H1 (cell line): ENCODE results near the gene CTNNA3. TPM values are rescaled to one million over a fixed set of nuclear protein-coding genes. Genes with fewer than 3 reads are reported as not detected.

Source experiments
- CTCF ChIA-PET: fragments of 300-600 bp; sonication (Branson Sonifier 250); formaldehyde crosslinking; loops from one replicate; lab custom pipeline; 2021; ENCODE audit not compliant: partially characterized antibody; lab: Charles Lee
- POLR2A ChIA-PET: fragments of 300-600 bp; sonication (Branson Sonifier 250); formaldehyde crosslinking; loops from one replicate; lab custom pipeline; 2021; ENCODE audit warnings: inconsistent platforms; ENCODE audit not compliant: partially characterized antibody; lab: Charles Lee
- DNase-seq, 2 experiments: peaks; one replicate each; pipeline versions ENCODE4 v3.0.0 to v3.0.0-alpha.2; 2010 to 2022; ENCODE audit warnings: low spot score in 2 of 2, low read depth in 1 of 2, mixed read lengths in 1 of 2
- FAIRE-seq: peaks from 2 replicates; lab custom pipeline; 2011; peaks lifted over from hg19 to GRCh38; lab: Jason Lieb, UNC
- H2AFZ ChIP-seq: 2 replicates; pipeline ENCODE4 v1.8.1; 2012; ENCODE audit warnings: low read length, inconsistent platforms
- H2AK5ac ChIP-seq: 2 replicates; pipeline ENCODE4 v1.6.1; 2013; ENCODE audit warnings: low read depth, low read length
- H2BK120ac ChIP-seq: replicated peaks from 2 replicates; pipeline ENCODE3; 2013; ENCODE audit warnings: low read depth, low read length, inconsistent platforms
- H2BK12ac ChIP-seq: 2 replicates; pipeline ENCODE4 v1.6.1; 2013; ENCODE audit warnings: low read depth, low read length
- H2BK15ac ChIP-seq: 2 replicates; pipeline ENCODE4 v1.6.1; 2013; ENCODE audit warnings: low read length
- H2BK20ac ChIP-seq: 2 replicates; pipeline ENCODE4 v1.6.1; 2013; ENCODE audit warnings: low read length
- H2BK5ac ChIP-seq: 2 replicates; pipeline ENCODE4 v1.6.1; 2013; ENCODE audit warnings: low read depth, low read length
- H3K14ac ChIP-seq: 2 replicates; pipeline ENCODE4 v1.6.1; 2013; ENCODE audit warnings: inconsistent platforms; ENCODE audit not compliant: insufficient read length
- H3K18ac ChIP-seq: 2 replicates; pipeline ENCODE4 v1.6.1; 2013; ENCODE audit warnings: low read length; ENCODE audit errors: extremely low read depth
- H3K23ac ChIP-seq: 2 replicates; pipeline ENCODE4 v1.6.1; 2013; ENCODE audit warnings: inconsistent platforms; ENCODE audit not compliant: insufficient read length
- H3K23me2 ChIP-seq: 2 replicates; pipeline ENCODE4 v1.6.1; 2013; ENCODE audit warnings: low read depth, low read length
- H3K27ac ChIP-seq: 2 replicates; pipeline ENCODE4 v1.6.1; 2011; ENCODE audit warnings: low read depth, low read length, inconsistent platforms
- H3K27me3 ChIP-seq, 4 experiments: replicated peaks in 1 of 4; 1 replicate in 1 of 4; 2 replicates in 3 of 4; pipeline versions ENCODE4 v1.6.1 to v1.8.1; 2011 to 2013; ENCODE audit warnings: low read length in 3 of 4, mild to moderate bottlenecking in 3 of 4, inconsistent platforms in 2 of 4, mixed read lengths in 2 of 4, moderate library complexity in 1 of 4; ENCODE audit not compliant: control insufficient read depth in 3 of 4, insufficient read depth in 3 of 4; ENCODE audit errors: extremely low read depth in 1 of 4
- H3K36me3 ChIP-seq, 4 experiments: 2 replicates each; pipeline versions ENCODE4 v1.6.1 to v1.8.1; 2011 to 2013; ENCODE audit warnings: mild to moderate bottlenecking in 4 of 4, low read length in 3 of 4, moderate library complexity in 2 of 4, control low read depth in 1 of 4, inconsistent platforms in 1 of 4; ENCODE audit not compliant: insufficient read depth in 4 of 4, control insufficient read depth in 2 of 4
- H3K4ac ChIP-seq: replicated peaks from 2 replicates; pipeline ENCODE3; 2013; ENCODE audit warnings: low read length, low read depth, mixed read lengths, inconsistent platforms; ENCODE audit not compliant: insufficient read length
- H3K4me1 ChIP-seq, 4 experiments: replicated peaks in 1 of 4; 1 replicate in 1 of 4; 2 replicates in 3 of 4; pipeline versions ENCODE4 v1.6.1 to v1.8.1; 2011 to 2013; ENCODE audit warnings: low read length in 3 of 4, inconsistent platforms in 2 of 4, mixed read lengths in 1 of 4; ENCODE audit not compliant: insufficient read depth in 4 of 4, control insufficient read depth in 3 of 4
- H3K4me2 ChIP-seq, 2 experiments: 2 replicates each; pipeline versions ENCODE4 v1.6.1 to v1.8.1; 2011 to 2013; ENCODE audit warnings: low read depth in 2 of 2, low read length in 2 of 2, control low read depth in 1 of 2, inconsistent platforms in 1 of 2, mild to moderate bottlenecking in 1 of 2; ENCODE audit not compliant: insufficient read depth in 1 of 2
- H3K4me3 ChIP-seq, 4 experiments: fragments of 200-600, 300-600 bp in 1 of 4; sonication (generic), shearing (Covaris generic), sonication (Bioruptor Twin) in 1 of 4; 2 replicates each; pipeline versions ENCODE4 v1.5.1 to v1.8.1; 2011 to 2016; ENCODE audit warnings: low read length in 4 of 4, low read depth in 3 of 4, control low read depth in 2 of 4, inconsistent platforms in 2 of 4, mild to moderate bottlenecking in 2 of 4, mixed read lengths in 1 of 4, moderate library complexity in 1 of 4; ENCODE audit not compliant: insufficient read depth in 2 of 4; ENCODE audit errors: extremely low read depth in 1 of 4
- H3K56ac ChIP-seq: replicated peaks from 2 replicates; pipeline ENCODE3; 2013; ENCODE audit warnings: low read depth, mild to moderate bottlenecking, mixed read lengths, low read length, inconsistent platforms; ENCODE audit not compliant: insufficient read length
- H3K79me1 ChIP-seq: 2 replicates; pipeline ENCODE4 v1.6.1; 2013; ENCODE audit warnings: low read depth, low read length, control low read depth
- H3K79me2 ChIP-seq, 2 experiments: 2 replicates each; pipeline versions ENCODE4 v1.6.1 to v1.8.1; 2012 to 2013; ENCODE audit warnings: low read length in 2 of 2, mild to moderate bottlenecking in 2 of 2, inconsistent platforms in 1 of 2; ENCODE audit not compliant: insufficient read depth in 2 of 2, control insufficient read depth in 1 of 2
- H3K9ac ChIP-seq, 4 experiments: replicated peaks in 1 of 4; 1 replicate in 1 of 4; 2 replicates in 3 of 4; pipeline versions ENCODE4 v1.6.1 to v1.8.1; 2011 to 2013; ENCODE audit warnings: low read depth in 3 of 4, low read length in 3 of 4, control low read depth in 2 of 4, mild to moderate bottlenecking in 2 of 4, moderate library complexity in 2 of 4, inconsistent platforms in 1 of 4; ENCODE audit errors: extremely low read depth in 1 of 4
- H3K9me3 ChIP-seq, 2 experiments: 2 replicates each; pipeline versions ENCODE4 v1.6.1 to v1.8.1; 2012 to 2013; ENCODE audit warnings: mild to moderate bottlenecking in 2 of 2, moderate library complexity in 2 of 2, control low read depth in 1 of 2, inconsistent platforms in 1 of 2, low read depth in 1 of 2, low read length in 1 of 2, mixed read lengths in 1 of 2; ENCODE audit not compliant: insufficient read depth in 2 of 2
- H4K20me1 ChIP-seq, 2 experiments: replicated peaks in 1 of 2; 2 replicates each; pipeline versions ENCODE3 to v1.8.1; 2011 to 2013; ENCODE audit warnings: inconsistent platforms in 2 of 2, low read length in 2 of 2, mild to moderate bottlenecking in 1 of 2; ENCODE audit not compliant: insufficient read depth in 2 of 2, control insufficient read depth in 1 of 2
- H4K5ac ChIP-seq: 2 replicates; pipeline ENCODE4 v1.6.1; 2013; ENCODE audit warnings: low read length, low read depth, mixed read lengths, inconsistent platforms; ENCODE audit not compliant: insufficient read length
- H4K8ac ChIP-seq: 2 replicates; pipeline ENCODE4 v1.8.0; 2013; ENCODE audit warnings: mild to moderate bottlenecking, moderate library complexity, low read length, inconsistent platforms; ENCODE audit not compliant: insufficient read depth; ENCODE audit errors: extremely low read depth
- H4K91ac ChIP-seq: replicated peaks from 2 replicates; pipeline ENCODE3; 2013; ENCODE audit warnings: low read length, mixed read lengths, inconsistent platforms; ENCODE audit not compliant: insufficient read length
- ATF2 ChIP-seq: IDR thresholded peaks from 2 replicates; pipeline ENCODE4 v1.6.1; 2012; ENCODE audit warnings: low read length, inconsistent platforms
- CTBP2 ChIP-seq: IDR thresholded peaks from 2 replicates; pipeline ENCODE4 v1.7.0; 2011; ENCODE audit warnings: borderline replicate concordance, mild to moderate bottlenecking, moderate library complexity, mixed read lengths, low read length; ENCODE audit not compliant: insufficient read depth, insufficient read length
- CTCF ChIP-seq, 3 experiments: IDR thresholded peaks; 1 replicate in 2 of 3; 2 replicates in 1 of 3; pipeline versions ENCODE4 v1.5.1 to v1.6.1; 2011; ENCODE audit warnings: low read length in 3 of 3, mild to moderate bottlenecking in 3 of 3, inconsistent platforms in 2 of 3, low read depth in 1 of 3, moderate library complexity in 1 of 3; ENCODE audit not compliant: insufficient read depth in 1 of 3; ENCODE audit errors: control extremely low read depth in 1 of 3
- GABPA ChIP-seq: IDR thresholded peaks from 2 replicates; pipeline ENCODE4 v1.6.1; 2011; ENCODE audit warnings: mild to moderate bottlenecking, low read length, moderate library complexity, borderline replicate concordance; ENCODE audit not compliant: insufficient read depth
- JUND ChIP-seq: IDR thresholded peaks from 2 replicates; pipeline ENCODE4 v1.6.1; 2011; ENCODE audit warnings: mild to moderate bottlenecking, improper control_type of control experiment, low read length
- KDM4A ChIP-seq: IDR thresholded peaks from one replicate; pipeline ENCODE4 v1.7.1; 2012; ENCODE audit warnings: low read depth, mild to moderate bottlenecking, moderate library complexity, low read length, inconsistent platforms; ENCODE audit not compliant: severe bottlenecking
- KDM5A ChIP-seq: fragments of 200-600 bp; IDR thresholded peaks from 2 replicates; pipeline ENCODE4 v1.7.1; 2012; ENCODE audit warnings: mild to moderate bottlenecking, low read length, inconsistent platforms, mixed read lengths
- POLR2AphosphoS5 ChIP-seq: IDR thresholded peaks from 2 replicates; pipeline ENCODE4 v1.6.1; 2011; ENCODE audit warnings: low read depth, low read length
- POU5F1 ChIP-seq: IDR thresholded peaks from 2 replicates; pipeline ENCODE4 v1.6.1; 2011; ENCODE audit warnings: low read depth, mild to moderate bottlenecking, low read length, moderate library complexity
- SP1 ChIP-seq: IDR thresholded peaks from 2 replicates; pipeline ENCODE4 v1.6.1; 2011; ENCODE audit warnings: low read depth, low read length
- SRF ChIP-seq: IDR thresholded peaks from 2 replicates; pipeline ENCODE4 v1.6.1; 2011; ENCODE audit warnings: mild to moderate bottlenecking, low read depth, low read length, moderate library complexity
- WGBS, 2 experiments: shearing (Covaris generic) in 1 of 2; methylation state at CpG; one replicate each; pipeline versions ENCODE4 v1.1.6 to v1.1.7; 2013 to 2015; ENCODE audit warnings: low lambda C conversion rate in 2 of 2, mixed read lengths in 2 of 2, inconsistent platforms in 1 of 2, low coverage in 1 of 2, missing lambda C conversion rate in 1 of 2; ENCODE audit not compliant: insufficient replicate concordance in 2 of 2, insufficient coverage in 1 of 2, insufficient read length in 1 of 2; ENCODE audit errors: extremely low coverage in 1 of 2, missing lambda C conversion rate in 1 of 2; 5-methylcytosine and 5-hydroxymethylcytosine counted together
- polyA plus RNA-seq, 7 experiments: library from polyadenylated mRNA; depleted of rRNA in 3 of 7; stranded (reverse) in 5 of 7; unstranded in 2 of 7; fragments of >200 nt in 5 of 7; fragments of 200-250 nt in 2 of 7; gene quantifications; 1 replicate in 5 of 7; 2 replicates in 1 of 7; 4 replicates in 1 of 7; pipeline versions ENCODE4 v1.2.1 to v1.2.3, GENCODE V29; 2011 to 2013; ENCODE audit warnings: missing spikeins in 2 of 7, mixed read lengths in 2 of 7
- total RNA-seq: library from RNA; stranded (reverse); fragmentation: NEBNext Ultra II Directional; extraction: Animal tissue kit (Norgen Biotek cat#: 25700); gene quantifications from 2 replicates; pipeline ENCODE4 v1.2.1, GENCODE V29; 2021

The CTNNA3 gene
- total and polyA plus RNA-seq, 2 of the 8 experiments (the other 6 are each of a cell fraction or from before 2014, with no cell fraction given): 1.3 to 1.5 TPM

- Histone ChIP-seq H2BK5ac (no peak overlapping the region), H3K27ac (no peak overlapping the region), H3K4ac (no peak overlapping the region), H4K20me1 (no peaks in the 10 kb centered on the region), H4K8ac (no peak overlapping the region), H4K91ac (no peak overlapping the region), H2BK15ac (no peak overlapping the region), H3K23ac (no peak overlapping the region), H2AFZ (no peak overlapping the region), H3K9ac (no peak overlapping the region), H4K5ac (no peak overlapping the region), H3K36me3 (no peaks in the 10 kb centered on the region), H3K4me1 (no peaks in the 10 kb centered on the region), H2AK5ac (no peak overlapping the region), H3K9me3 (no peaks in the 10 kb centered on the region), H2BK20ac (no peak overlapping the region), H3K79me1 (no peaks in the 10 kb centered on the region), H3K4me3 (no peak overlapping the region), H2BK120ac (no peak overlapping the region), H3K79me2 (no peaks in the 10 kb centered on the region), H3K56ac (no peak overlapping the region), H3K23me2 (no peaks in the 10 kb centered on the region), H3K14ac (no peak overlapping the region), H2BK12ac (no peak overlapping the region), H3K27me3 (no peaks in the 10 kb centered on the region), H3K18ac (no peak overlapping the region), H3K4me2 (no peak overlapping the region)
- FAIRE-seq (no peak), DNase-seq (no peak)
- ChIA-PET POLR2A (no interaction called here), CTCF (no interaction called here)
- 91% methylated on average over 2 of the region's 2 CpGs; no CpG with 5 or more reads in 1 of the 2 experiments for WGBS, 2 experiments
- TF ChIP-seq CTCF (IDR thresholded peaks at IDR 0.05; ENCODE audit: control extremely low read depth in 1 of 3, insufficient read depth in 1 of 3, low read depth in 1 of 3, low read length in 3 of 3) (no peak), SRF (no peak), GABPA (no peak), KDM4A (no peak), JUND (no peak), POLR2AphosphoS5 (no peak), KDM5A (no peak), SP1 (no peak), POU5F1 (no peak), ATF2 (no peak), CTBP2 (no peak)
These were observed 1745.9 kb downstream of the CTNNA3 start for GRCh38 chr10:65950075-65950474.
